B cell (primary cell): Measurements from ENCODE around the gene DDB1. TPM values are rescaled to one million over a fixed set of nuclear protein-coding genes. Genes with fewer than 3 reads are reported as not detected.

Experiments
- ATAC-seq: fragments of 200-7000 bp; cut with Tn5 transposase; one replicate; pipeline ENCODE4 v1.10.0; 2021; ENCODE audit warnings: low read depth, mild to moderate bottlenecking, moderate number of reproducible peaks, moderate library complexity
- CTCF ChIA-PET: fragments of 350-600 bp; sonication (Branson Sonifier 250); formaldehyde crosslinking; loops from one replicate; lab custom pipeline; 2021; ENCODE audit warnings: antibody characterized with exemption, inconsistent platforms; lab: Charles Lee
- POLR2A ChIA-PET: fragments of 350-600 bp; sonication (Branson Sonifier 250); formaldehyde crosslinking; loops from one replicate; lab custom pipeline; 2021; ENCODE audit warnings: antibody characterized with exemption; lab: Charles Lee
- DNase-seq: peaks from one replicate; pipeline ENCODE4 v3.0.0; 2013
- H2AFZ ChIP-seq: 2 replicates; pipeline ENCODE4 v1.6.1; 2012; ENCODE audit warnings: mild to moderate bottlenecking, low read depth, low read length; ENCODE audit not compliant: insufficient read depth, poor library complexity, severe bottlenecking
- H3K27ac ChIP-seq, 2 donors: 1 replicate in 1 of 2; 2 replicates in 1 of 2; pipeline ENCODE4 v1.5.1; 2012 to 2013; ENCODE audit warnings: low read length in 2 of 2, mild to moderate bottlenecking in 2 of 2, moderate library complexity in 1 of 2
- H3K27me3 ChIP-seq, 4 experiments: fragments of 200-600 bp in 1 of 4; sonication (generic) in 1 of 4; replicated peaks in 1 of 4; 1 replicate in 2 of 4; 2 replicates in 2 of 4; pipeline versions ENCODE4 v1.6.1 to v1.7.0; 2013 to 2016; ENCODE audit warnings: low read length in 3 of 4, mild to moderate bottlenecking in 2 of 4, mixed read lengths in 1 of 4, moderate library complexity in 1 of 4; ENCODE audit not compliant: insufficient read depth in 4 of 4, control insufficient read depth in 3 of 4; ENCODE audit errors: control extremely low read depth in 1 of 4
- H3K36me3 ChIP-seq, 2 experiments: replicated peaks in 1 of 2; 1 replicate in 1 of 2; 2 replicates in 1 of 2; pipeline versions ENCODE4 v1.6.1 to v1.7.1; 2013; ENCODE audit warnings: low read length in 1 of 2; ENCODE audit not compliant: insufficient read depth in 2 of 2, control insufficient read depth in 1 of 2; ENCODE audit errors: control extremely low read depth in 1 of 2, extremely low read depth in 1 of 2
- H3K4me1 ChIP-seq, 2 donors: fragments of 200-600 bp in 1 of 2; sonication (generic) in 1 of 2; 1 replicate in 1 of 2; 2 replicates in 1 of 2; pipeline versions ENCODE4 v1.5.1 to v1.6.1; 2013 to 2017; ENCODE audit warnings: low read length in 2 of 2; ENCODE audit not compliant: control insufficient read depth in 2 of 2, insufficient read depth in 2 of 2
- H3K4me2 ChIP-seq: replicated peaks from 2 replicates; pipeline ENCODE3; 2012; ENCODE audit warnings: mild to moderate bottlenecking, low read depth, low read length; ENCODE audit not compliant: poor library complexity, severe bottlenecking
- H3K4me3 ChIP-seq, 5 experiments: fragments of 200-600 bp in 1 of 5; sonication (generic) in 1 of 5; 1 replicate in 3 of 5; 2 replicates in 2 of 5; pipeline versions ENCODE4 v1.5.1 to v1.7.0; 2011 to 2016; ENCODE audit warnings: low read length in 4 of 5, mild to moderate bottlenecking in 4 of 5, low read depth in 2 of 5, control low read depth in 1 of 5, moderate library complexity in 1 of 5; ENCODE audit not compliant: insufficient read depth in 1 of 5; ENCODE audit errors: control extremely low read depth in 1 of 5, extremely low read depth in 1 of 5
- H3K79me2 ChIP-seq: fragments of 200-600 bp; sonication (generic); one replicate; pipeline ENCODE4 v1.6.0; 2016; ENCODE audit warnings: low read length; ENCODE audit not compliant: control insufficient read depth, insufficient read depth
- H3K9ac ChIP-seq: fragments of 200-600 bp; sonication (generic); 2 replicates; pipeline ENCODE4 v1.6.1; 2017; ENCODE audit warnings: mild to moderate bottlenecking, low read length, moderate library complexity
- H3K9me3 ChIP-seq, 3 donors: one replicate each; pipeline versions ENCODE4 v1.6.1 to v1.7.1; 2013; ENCODE audit warnings: low read length in 2 of 3; ENCODE audit not compliant: control insufficient read depth in 2 of 3, insufficient read depth in 1 of 3; ENCODE audit errors: control extremely low read depth in 1 of 3
- H4K20me1 ChIP-seq: 2 replicates; pipeline ENCODE4 v1.6.0; 2012; ENCODE audit warnings: mild to moderate bottlenecking, low read length; ENCODE audit not compliant: insufficient read depth, control insufficient read depth, poor library complexity, severe bottlenecking
- H3K27ac Mint-ChIP-seq: one replicate; pipeline ENCODE4 v1.8.0; 2021; ENCODE audit warnings: mixed read lengths
- H3K27me3 Mint-ChIP-seq: one replicate; pipeline ENCODE4 v1.8.0; 2021; ENCODE audit warnings: mixed read lengths
- H3K4me1 Mint-ChIP-seq: one replicate; pipeline ENCODE4 v1.8.0; 2021; ENCODE audit warnings: mixed read lengths
- H3K4me3 Mint-ChIP-seq: one replicate; pipeline ENCODE4 v1.8.0; 2021; ENCODE audit warnings: mixed read lengths
- H3K9me3 Mint-ChIP-seq: one replicate; pipeline ENCODE4 v1.8.0; 2022; ENCODE audit warnings: mixed read lengths; ENCODE audit not compliant: insufficient read depth
- EZH2 ChIP-seq: IDR thresholded peaks from 2 replicates; pipeline ENCODE4 v1.6.1; 2012; ENCODE audit warnings: borderline replicate concordance, low read depth, mild to moderate bottlenecking, moderate library complexity, low read length; ENCODE audit not compliant: insufficient read depth, poor library complexity, severe bottlenecking
- WGBS: methylation state at CpG from one replicate; pipeline ENCODE4 v1.1.5; 2013; ENCODE audit warnings: missing lambda C conversion rate; ENCODE audit not compliant: insufficient coverage; 5-methylcytosine and 5-hydroxymethylcytosine counted together
- intact Hi-C: fragments of 100-400 bp; cut with micrococcal nuclease; formaldehyde crosslinking; loops from one replicate; pipeline ENCODE4 v1.10.0; 2022
- polyA plus RNA-seq: library from polyadenylated mRNA; depleted of rRNA; stranded (reverse); fragments of >200 nt; gene quantifications from 2 replicates; pipeline ENCODE4 v1.2.3, GENCODE V29; 2012
- total RNA-seq, 2 donors: library from RNA; stranded (reverse); fragments of 120-200 nt in 1 of 2; gene quantifications; 1 replicate in 1 of 2; 2 replicates in 1 of 2; pipeline versions ENCODE4 v1.2.3 to v1.2.4, GENCODE V29; 2013 to 2022
- TF ChIP-seq, protein P1 (sequence below): fragments of 200-600 bp; IDR thresholded peaks from one replicate; pipeline ENCODE4 v1.8.0; 2022; ENCODE audit warnings: antibody characterized with exemption, mild to moderate bottlenecking

The DDB1 gene
- total and polyA plus RNA-seq, 2 donors (not counting 1 experiment from before 2014, with no cell fraction given) = 52.4 to 155 TPM

DNA sequence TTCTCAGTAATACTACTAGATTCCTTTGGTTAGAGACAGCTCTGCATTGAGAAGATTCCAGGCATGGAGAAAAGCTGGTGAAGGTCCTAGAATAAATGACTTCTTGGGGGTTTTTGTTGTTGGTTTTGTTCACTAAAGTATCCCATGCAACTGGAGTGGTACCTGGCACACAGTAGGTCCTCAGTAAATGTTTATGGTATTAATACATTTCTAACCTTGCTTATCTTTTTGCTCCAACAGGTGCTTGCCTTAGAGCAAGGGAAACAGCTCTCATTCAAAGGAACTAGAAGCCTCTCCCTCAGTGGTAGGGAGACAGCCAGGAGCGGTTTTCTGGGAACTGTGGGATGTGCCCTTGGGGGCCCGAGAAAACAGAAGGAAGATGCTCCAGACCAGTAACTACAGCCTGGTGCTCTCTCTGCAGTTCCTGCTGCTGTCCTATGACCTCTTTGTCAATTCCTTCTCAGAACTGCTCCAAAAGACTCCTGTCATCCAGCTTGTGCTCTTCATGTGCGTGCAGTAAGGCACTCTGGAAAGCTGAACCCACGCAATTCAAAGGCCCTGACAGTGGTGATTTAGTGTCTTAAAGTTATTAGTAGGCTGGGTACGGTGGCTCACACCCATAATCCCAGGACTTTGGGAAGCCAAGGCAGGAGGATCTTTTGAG, 31.2 kb upstream of the DDB1 start:
- CTCF ChIA-PET = interaction anchor here (1.5 to 20.9 kb wide), 4 partner anchors 15 to 28 kb away, joined by 4 to 436 read pairs (median 116); partner anchors contain the start of genes DDB1, TKFC and TMEM216
- H3K4me1 ChIP-seq = peaks cover 24 to 27% of the 10 kb centered on the region in 2 donors
- H3K27me3 Mint-ChIP-seq = no peaks in the 10 kb centered on the region

More for the DNA sequence above, 31.2 kb upstream of the DDB1 start:
- Mint-ChIP-seq H3K27ac (peak overlapping the region; percentile 57), H3K4me3 (peak overlapping the region; percentile 99), H3K9me3 (no peaks in the 10 kb centered on the region), H3K4me1 (peaks cover 35% of the 10 kb centered on the region)
- 100% methylated on average over 2 of the region's 5 CpGs for WGBS
- POLR2A ChIA-PET = interaction anchor here (1.4 kb wide), 1 partner anchor 65 kb away, joined by 5 read pairs; the partner anchor contains the start of genes CPSF7 and SDHAF2
- Histone ChIP-seq H3K27me3 (no peaks in the 10 kb centered on the region), H3K27ac (peak overlapping the region in 1 of 2 donors; percentile 93), H3K9me3 (no peaks in the 10 kb centered on the region), H3K79me2 (peaks cover 49% of the 10 kb centered on the region), H2AFZ (no peak overlapping the region), H3K4me2 (no peak overlapping the region), H3K9ac (no peak overlapping the region), H3K4me3 (no peak overlapping the region), H4K20me1 (peaks cover 13% of the 10 kb centered on the region), H3K36me3 (peaks cover 0 to 42% of the 10 kb centered on the region in 2 experiments)
- TF ChIP-seq EZH2 = no peak
- TF ChIP-seq, protein P1, sequence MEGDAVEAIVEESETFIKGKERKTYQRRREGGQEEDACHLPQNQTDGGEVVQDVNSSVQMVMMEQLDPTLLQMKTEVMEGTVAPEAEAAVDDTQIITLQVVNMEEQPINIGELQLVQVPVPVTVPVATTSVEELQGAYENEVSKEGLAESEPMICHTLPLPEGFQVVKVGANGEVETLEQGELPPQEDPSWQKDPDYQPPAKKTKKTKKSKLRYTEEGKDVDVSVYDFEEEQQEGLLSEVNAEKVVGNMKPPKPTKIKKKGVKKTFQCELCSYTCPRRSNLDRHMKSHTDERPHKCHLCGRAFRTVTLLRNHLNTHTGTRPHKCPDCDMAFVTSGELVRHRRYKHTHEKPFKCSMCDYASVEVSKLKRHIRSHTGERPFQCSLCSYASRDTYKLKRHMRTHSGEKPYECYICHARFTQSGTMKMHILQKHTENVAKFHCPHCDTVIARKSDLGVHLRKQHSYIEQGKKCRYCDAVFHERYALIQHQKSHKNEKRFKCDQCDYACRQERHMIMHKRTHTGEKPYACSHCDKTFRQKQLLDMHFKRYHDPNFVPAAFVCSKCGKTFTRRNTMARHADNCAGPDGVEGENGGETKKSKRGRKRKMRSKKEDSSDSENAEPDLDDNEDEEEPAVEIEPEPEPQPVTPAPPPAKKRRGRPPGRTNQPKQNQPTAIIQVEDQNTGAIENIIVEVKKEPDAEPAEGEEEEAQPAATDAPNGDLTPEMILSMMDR = no peak
- DNase-seq (no peak), ATAC-seq (no peak)
- intact Hi-C loops = no loop called here
